Peyer's patch (tissue), 4 donors: ENCODE data around the gene CHFR. TPM values are rescaled to one million over a fixed set of nuclear protein-coding genes. Genes with fewer than 3 reads are reported as not detected.
A peak's percentile ranks its signal among the peaks of the same experiment; 100 is the strongest.
"Not testable (repeated sequence)": the region's sequence is repeated elsewhere in the genome, so short reads cannot be mapped to it uniquely, and the experiment has no call there.

ENCODE experiments used
- DNase-seq, 3 donors: peaks; one replicate each; pipeline ENCODE4 v3.0.0-alpha.2; 2017 to 2019
- H3K27ac ChIP-seq, 4 donors: fragments of 200-600 bp; sonication (generic); one replicate each; pipeline ENCODE4 v1.5.1; 2016 to 2019
- H3K27me3 ChIP-seq, 2 donors: fragments of 200-600 bp; sonication (generic); one replicate each; pipeline ENCODE4 v1.5.1; 2019
- H3K36me3 ChIP-seq, 3 donors: fragments of 200-600 bp; sonication (generic); one replicate each; pipeline ENCODE4 v1.5.1; 2016 to 2019
- H3K4me1 ChIP-seq, 4 donors: fragments of 200-600 bp; sonication (generic); one replicate each; pipeline ENCODE4 v1.5.1; 2016 to 2019
- H3K4me3 ChIP-seq, 4 donors: fragments of 200-600 bp; sonication (generic); 1 replicate in 3 of 4; 2 replicates in 1 of 4; pipeline ENCODE4 v1.5.1; 2016 to 2019; ENCODE audit warnings: mild to moderate bottlenecking in 1 of 4
- H3K9me3 ChIP-seq, 4 donors: fragments of 200-600 bp; sonication (generic); one replicate each; pipeline ENCODE4 v1.5.1; 2016 to 2019; ENCODE audit warnings: mild to moderate bottlenecking in 1 of 4
- CTCF ChIP-seq, 6 experiments: fragments of 450-650 bp in 4 of 6; fragments of 200-600 bp in 2 of 6; sonication (generic) in 1 of 6; IDR thresholded peaks; one replicate each; pipeline ENCODE4 v1.5.1; 2017 to 2019; ENCODE audit warnings: antibody characterized with exemption in 6 of 6, mild to moderate bottlenecking in 3 of 6, moderate library complexity in 1 of 6
- POLR2A ChIP-seq, 2 donors: fragments of 450-650 bp; IDR thresholded peaks; one replicate each; pipeline ENCODE4 v1.5.1; 2017; ENCODE audit warnings: antibody characterized with exemption in 2 of 2, mild to moderate bottlenecking in 2 of 2, moderate library complexity in 2 of 2
- total RNA-seq, 4 donors: library from RNA; depleted of rRNA; stranded (reverse); fragments of >200 nt; gene quantifications; one replicate each; pipeline ENCODE4 v1.1.0, GENCODE V29; 2016

Gene CHFR
- total RNA-seq, 4 donors from 2014 or later: 80.6 to 125 (median 94.7) TPM

GRCh38 chr12:132908145-132909029 is 21.0 kb upstream of the CHFR start:
- Histone ChIP-seq H3K4me1 (no peaks in the 10 kb centered on the region), H3K27me3 (no peaks in the 10 kb centered on the region), H3K27ac (peak overlapping the region; percentile 77 to 81 (median 80)), H3K36me3 (no peaks in the 10 kb centered on the region), H3K4me3 (peak overlapping the region; percentile 41 to 68 (median 61)), H3K9me3 (peaks cover 0 to 20% (median 5%) of the 10 kb centered on the region in 4 donors)
- TF ChIP-seq CTCF (IDR thresholded peaks at IDR 0.05): no peak
- no peak for TF ChIP-seq POLR2A (IDR thresholded peaks at IDR 0.05)
- DNase-seq: peak; percentile 84 to 98 (median 90)

DNA sequence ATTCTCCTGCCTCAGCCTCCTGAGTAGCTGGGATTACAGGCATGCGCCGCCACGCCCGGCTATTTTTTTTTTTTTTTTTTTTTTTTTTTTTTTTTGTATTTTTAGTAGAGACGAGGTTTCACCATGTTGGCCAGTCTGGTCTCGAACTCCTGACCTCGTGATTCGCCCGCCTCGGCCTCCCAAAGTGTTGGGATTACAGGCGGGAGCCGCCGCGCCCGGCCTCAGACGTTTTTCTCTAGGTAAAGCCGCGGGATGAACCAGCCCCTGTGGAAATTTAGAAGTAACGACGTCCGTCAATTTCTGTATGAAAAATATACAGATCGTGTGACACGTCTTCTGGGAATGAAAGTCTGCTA is 20.4 kb upstream of the CHFR start:
- DNase-seq: not testable (repeated sequence)
- peak overlapping the region; percentile 41 to 68 (median 61) for H3K4me3 ChIP-seq
- peak overlapping the region; percentile 77 to 81 (median 80) for H3K27ac ChIP-seq

DNA sequence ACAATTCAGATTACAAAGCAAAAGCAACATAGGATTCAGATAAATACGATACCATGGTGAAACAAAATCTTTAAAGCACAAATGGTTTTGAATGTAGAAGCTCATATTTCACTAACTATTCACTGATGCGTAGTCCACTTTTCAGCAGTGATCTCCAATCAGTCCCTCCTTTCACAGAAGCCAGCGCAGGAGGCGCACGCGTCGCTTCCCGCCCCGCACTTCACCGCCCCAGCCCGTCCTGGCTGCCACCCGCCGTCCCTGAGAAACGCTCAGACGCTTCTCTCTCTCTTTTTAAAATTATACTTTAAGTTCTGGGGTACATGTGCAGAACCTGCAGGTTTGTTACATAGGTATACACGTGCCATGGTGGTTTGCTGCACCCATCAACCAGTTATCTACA is 19.8 kb upstream of the CHFR start:
- no peak overlapping the region for H3K4me3 ChIP-seq
- H3K27ac ChIP-seq: no peak overlapping the region
- TF ChIP-seq CTCF (IDR thresholded peaks at IDR 0.05) (no peak), POLR2A (IDR thresholded peaks at IDR 0.05) (no peak)
- H3K4me1 ChIP-seq: no peaks in the 10 kb centered on the region
- peaks cover 0 to 17% (median 5%) of the 10 kb centered on the region in 4 donors for H3K9me3 ChIP-seq
- no peaks in the 10 kb centered on the region for H3K36me3 ChIP-seq
- H3K27me3 ChIP-seq: no peaks in the 10 kb centered on the region
- DNase-seq: no peak

More for the DNA sequence above, 20.4 kb upstream of the CHFR start:
- not testable (repeated sequence) for H3K36me3 ChIP-seq, H3K27me3 ChIP-seq, H3K4me1 ChIP-seq
- peaks cover 0 to 17% (median 5%) of the 10 kb centered on the region in 4 donors for H3K9me3 ChIP-seq

DNA sequence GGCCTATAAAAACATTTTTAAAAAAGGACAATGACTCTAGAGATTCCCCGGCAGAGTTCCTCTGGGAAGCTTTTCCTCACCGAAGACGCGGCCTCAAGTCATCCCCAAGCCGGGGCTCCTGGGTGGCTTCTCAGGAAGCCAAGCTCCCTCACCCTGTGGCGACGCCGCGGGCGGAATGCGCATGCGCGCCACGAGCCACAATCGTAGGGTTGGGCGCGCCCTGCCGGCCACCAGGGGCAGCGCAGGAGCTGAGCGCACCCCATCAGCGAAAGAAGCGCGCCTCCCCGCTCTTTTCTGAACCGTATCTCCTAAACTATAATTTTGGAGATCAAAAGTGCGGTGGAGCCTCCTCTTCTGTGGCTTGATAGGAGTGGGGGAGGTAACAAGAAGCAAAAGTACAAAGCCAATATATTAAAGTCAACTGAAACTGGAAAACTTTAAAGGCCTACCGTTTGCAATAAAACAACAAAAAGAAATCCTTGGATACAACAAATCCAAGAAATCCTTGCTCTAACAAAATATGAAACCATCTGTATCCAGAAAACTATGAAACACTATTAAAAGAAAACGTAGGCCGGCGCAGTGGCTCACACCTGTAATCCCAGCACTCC is 17.4 kb upstream of the CHFR start:
- Histone ChIP-seq H3K36me3 (no peaks in the 10 kb centered on the region), H3K27ac (no peak overlapping the region), H3K4me3 (no peak overlapping the region), H3K4me1 (no peaks in the 10 kb centered on the region), H3K27me3 (no peaks in the 10 kb centered on the region), H3K9me3 (peaks cover 0 to 10% (median 2%) of the 10 kb centered on the region in 4 donors)
- TF ChIP-seq POLR2A (IDR thresholded peaks at IDR 0.05) (no peak), CTCF (IDR thresholded peaks at IDR 0.05) (peak; percentile 53 to 80 (median 65))
- peak; percentile 72 to 93 (median 76) for DNase-seq

DNA sequence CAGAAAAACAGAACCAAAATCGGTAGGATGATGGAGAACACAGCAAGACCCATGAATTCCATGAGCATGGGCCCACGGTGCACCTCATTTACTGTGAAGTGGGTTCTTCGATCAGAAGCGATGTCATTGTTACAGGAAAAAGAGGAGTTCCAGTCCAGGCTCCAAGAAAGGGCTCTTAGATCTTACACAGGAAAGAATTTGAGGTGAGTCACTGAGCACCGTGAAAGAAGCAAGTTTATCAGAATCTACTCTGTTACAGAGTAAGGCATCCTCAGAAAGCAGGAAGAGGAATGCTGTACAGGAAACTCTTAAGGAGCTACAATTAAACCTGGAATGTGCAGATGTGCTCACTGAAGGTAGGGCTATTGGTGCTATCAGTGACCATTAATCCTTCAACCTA is 11.6 kb upstream of the CHFR start:
- Histone ChIP-seq H3K27me3 (no peaks in the 10 kb centered on the region), H3K36me3 (no peaks in the 10 kb centered on the region), H3K9me3 (no peaks in the 10 kb centered on the region), H3K4me1 (no peaks in the 10 kb centered on the region), H3K4me3 (no peak overlapping the region), H3K27ac (no peak overlapping the region)
- DNase-seq: no peak
- TF ChIP-seq CTCF (IDR thresholded peaks at IDR 0.05) (no peak), POLR2A (IDR thresholded peaks at IDR 0.05) (no peak)

GRCh38 chr12:132888852-132889251 is 1.4 kb upstream of the CHFR start:
- no peaks in the 10 kb centered on the region for H3K9me3 ChIP-seq
- peaks cover 0 to 9% (median 0%) of the 10 kb centered on the region in 3 donors for H3K36me3 ChIP-seq
- no peak for DNase-seq
- no peaks in the 10 kb centered on the region for H3K27me3 ChIP-seq
- H3K4me3 ChIP-seq: no peak overlapping the region
- TF ChIP-seq POLR2A (IDR thresholded peaks at IDR 0.05): no peak
- no peak for TF ChIP-seq CTCF (IDR thresholded peaks at IDR 0.05)
- H3K4me1 ChIP-seq: peaks cover 0 to 6% (median 0%) of the 10 kb centered on the region in 4 donors
- peak overlapping the region in 1 of 4 donors; percentile 93 for H3K27ac ChIP-seq
